ENCODE results near the gene PTPRD. TPM values are rescaled to one million over a fixed set of nuclear protein-coding genes. Genes with fewer than 3 reads are reported as not detected.

The PTPRD gene
- total RNA-seq, 1 experiment from 2014 or later, result 0.02 TPM

DNA sequence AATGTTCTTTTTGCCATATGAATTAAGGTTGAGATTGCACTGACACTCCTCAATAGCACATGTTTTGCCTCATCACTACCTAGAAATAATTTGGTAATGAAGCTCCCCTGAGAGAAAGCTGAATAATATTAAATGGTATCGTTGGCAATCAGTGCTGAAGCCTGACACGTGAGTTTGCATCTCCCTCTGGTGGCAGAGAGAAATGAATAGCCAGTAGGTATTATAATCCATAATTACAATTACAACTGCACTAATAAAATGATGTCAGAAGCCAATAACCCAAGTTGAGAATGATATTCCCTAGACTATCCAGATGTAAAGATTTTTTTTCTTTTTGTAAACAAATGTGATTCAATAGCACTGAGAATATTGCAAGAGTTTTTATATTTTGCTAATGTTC lies 700.3 kb downstream of the PTPRD start:
- Histone ChIP-seq H3K9ac (ENCODE audit: low read length) (no peak overlapping the region), H3K27ac (ENCODE audit: low read depth, low read length) (no peak overlapping the region), H3K4me3 (replicated peaks in 1 of 2; ENCODE audit: low read depth in 1 of 2, low read length in 2 of 2) (no peak overlapping the region), H2AFZ (ENCODE audit: low read depth, low read length, poor library complexity, severe bottlenecking) (no peak overlapping the region), H3K79me2 (ENCODE audit: insufficient read depth, low read length) (no peaks in the 10 kb centered on the region), H4K20me1 (ENCODE audit: insufficient read depth) (no peaks in the 10 kb centered on the region), H3K9me3 (ENCODE audit: control insufficient read depth in 1 of 2, insufficient read depth in 1 of 2, low read depth in 1 of 2, low read length in 2 of 2) (peaks cover 15 to 27% of the 10 kb centered on the region in 2 experiments; a peak in 3 of 4 replicates), H3K4me2 (ENCODE audit: low read length) (no peak overlapping the region), H3K4me1 (ENCODE audit: control insufficient read depth in 1 of 2, insufficient read depth in 2 of 2, low read length in 2 of 2) (no peaks in the 10 kb centered on the region), H3K36me3 (ENCODE audit: control insufficient read depth in 1 of 2, insufficient read depth in 2 of 2, low read length in 2 of 2) (no peaks in the 10 kb centered on the region), H3K27me3 (ENCODE audit: insufficient read depth, low read length) (no peaks in the 10 kb centered on the region), H3K9me2 (ENCODE audit: insufficient read depth) (no peaks in the 10 kb centered on the region)
- intact Hi-C loops (cut with micrococcal nuclease), result no loop called here
- POLR2A ChIA-PET, result no interaction called here
- no peak for ATAC-seq
- TF ChIP-seq POLR2AphosphoS5 (IDR thresholded peaks at IDR 0.05; ENCODE audit: low read depth, low read length), result no peak
- RAD21 ChIA-PET (ENCODE audit: low non-redundant PET in 1 of 2, low total read pairs in 2 of 2, uncharacterized antibody in 2 of 2, unreplicated experiment in 2 of 2), result no interaction called here
- DNase-seq (ENCODE audit: low read depth, low spot score), result no peak
- BruUV-seq (replicated peaks), result no TSS peak
- CTCF ChIA-PET, result no interaction called here

DNA sequence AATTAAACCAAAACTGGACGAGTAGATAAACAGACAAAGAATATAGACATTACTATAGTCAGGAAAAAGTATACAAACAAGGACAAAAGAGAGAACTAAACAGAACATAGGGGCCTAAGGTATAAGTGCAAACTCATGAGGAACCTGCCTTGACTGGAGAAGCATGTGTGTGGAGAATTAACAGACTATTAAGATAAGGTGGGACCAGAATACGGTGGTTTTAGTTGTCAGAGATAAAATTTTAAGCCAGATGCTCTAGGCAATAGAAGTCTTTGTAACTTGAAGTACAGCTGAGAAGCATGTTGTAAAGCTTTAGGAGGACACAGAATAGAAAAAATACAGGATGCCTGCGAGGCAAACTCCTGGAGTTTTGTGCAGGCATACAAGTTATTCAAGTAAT lies 707.1 kb downstream of the PTPRD start:
- no peak overlapping the region for H3K4me3 ChIP-seq (replicated peaks in 1 of 2; ENCODE audit: low read depth in 1 of 2, low read length in 2 of 2)
- peaks cover 0 to 8% of the 10 kb centered on the region in 2 experiments; a peak in 2 of 4 replicates for H3K9me3 ChIP-seq (ENCODE audit: control insufficient read depth in 1 of 2, insufficient read depth in 1 of 2, low read depth in 1 of 2, low read length in 2 of 2)
- DNase-seq (ENCODE audit: low read depth, low spot score) (no peak), ATAC-seq (no peak)
- ChIA-PET POLR2A (no interaction called here), CTCF (no interaction called here), RAD21 (ENCODE audit: low non-redundant PET in 1 of 2, low total read pairs in 2 of 2, uncharacterized antibody in 2 of 2, unreplicated experiment in 2 of 2) (no interaction called here)
- H2AFZ ChIP-seq (ENCODE audit: low read depth, low read length, poor library complexity, severe bottlenecking), result no peak overlapping the region
- no peak overlapping the region for H3K9ac ChIP-seq (ENCODE audit: low read length)
- intact Hi-C loops (cut with micrococcal nuclease), result no loop called here
- H3K4me2 ChIP-seq (ENCODE audit: low read length), result no peak overlapping the region
- no peaks in the 10 kb centered on the region for H4K20me1 ChIP-seq (ENCODE audit: insufficient read depth)
- TF ChIP-seq CBX3 (IDR thresholded peaks at IDR 0.05; ENCODE audit: low read depth) (no peak), EZH2phosphoT487 (IDR thresholded peaks at IDR 0.05; ENCODE audit: borderline replicate concordance) (no peak), JUND (IDR thresholded peaks at IDR 0.05) (no peak), SP1 (IDR thresholded peaks at IDR 0.05; ENCODE audit: low read depth) (no peak), CEBPB (IDR thresholded peaks at IDR 0.05; ENCODE audit: low read depth) (no peak), ZNF274 (IDR thresholded peaks at IDR 0.05; ENCODE audit: low read depth, low read length) (no peak)
- TF ChIP-seq, protein P1, sequence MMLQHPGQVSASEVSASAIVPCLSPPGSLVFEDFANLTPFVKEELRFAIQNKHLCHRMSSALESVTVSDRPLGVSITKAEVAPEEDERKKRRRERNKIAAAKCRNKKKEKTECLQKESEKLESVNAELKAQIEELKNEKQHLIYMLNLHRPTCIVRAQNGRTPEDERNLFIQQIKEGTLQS (IDR thresholded peaks at IDR 0.05), result no peak
- H3K27ac ChIP-seq (ENCODE audit: low read depth, low read length), result no peak overlapping the region
- H3K4me1 ChIP-seq (ENCODE audit: control insufficient read depth in 1 of 2, insufficient read depth in 2 of 2, low read length in 2 of 2), result no peaks in the 10 kb centered on the region
- H3K9me2 ChIP-seq (ENCODE audit: insufficient read depth), result no peaks in the 10 kb centered on the region
- no peaks in the 10 kb centered on the region for H3K36me3 ChIP-seq (ENCODE audit: control insufficient read depth in 1 of 2, insufficient read depth in 2 of 2, low read length in 2 of 2)
- H3K27me3 ChIP-seq (ENCODE audit: insufficient read depth, low read length), result no peaks in the 10 kb centered on the region
- H3K79me2 ChIP-seq (ENCODE audit: insufficient read depth, low read length), result no peaks in the 10 kb centered on the region
- no TSS peak for BruUV-seq (replicated peaks)
